C4-2B (cell line): Measurements from ENCODE around the gene ITGA2B.

ENCODE experiments used
- CTCF ChIP-seq: fragments of 450-650 bp; conservative IDR thresholded peaks from 2 replicates; pipeline ENCODE4 v1.5.1; 2017; ENCODE audit warnings: mild to moderate bottlenecking
- ZFX ChIP-seq: fragments of 450-650 bp; IDR thresholded peaks from 2 replicates; pipeline ENCODE4 v1.6.1; 2017

DNA sequence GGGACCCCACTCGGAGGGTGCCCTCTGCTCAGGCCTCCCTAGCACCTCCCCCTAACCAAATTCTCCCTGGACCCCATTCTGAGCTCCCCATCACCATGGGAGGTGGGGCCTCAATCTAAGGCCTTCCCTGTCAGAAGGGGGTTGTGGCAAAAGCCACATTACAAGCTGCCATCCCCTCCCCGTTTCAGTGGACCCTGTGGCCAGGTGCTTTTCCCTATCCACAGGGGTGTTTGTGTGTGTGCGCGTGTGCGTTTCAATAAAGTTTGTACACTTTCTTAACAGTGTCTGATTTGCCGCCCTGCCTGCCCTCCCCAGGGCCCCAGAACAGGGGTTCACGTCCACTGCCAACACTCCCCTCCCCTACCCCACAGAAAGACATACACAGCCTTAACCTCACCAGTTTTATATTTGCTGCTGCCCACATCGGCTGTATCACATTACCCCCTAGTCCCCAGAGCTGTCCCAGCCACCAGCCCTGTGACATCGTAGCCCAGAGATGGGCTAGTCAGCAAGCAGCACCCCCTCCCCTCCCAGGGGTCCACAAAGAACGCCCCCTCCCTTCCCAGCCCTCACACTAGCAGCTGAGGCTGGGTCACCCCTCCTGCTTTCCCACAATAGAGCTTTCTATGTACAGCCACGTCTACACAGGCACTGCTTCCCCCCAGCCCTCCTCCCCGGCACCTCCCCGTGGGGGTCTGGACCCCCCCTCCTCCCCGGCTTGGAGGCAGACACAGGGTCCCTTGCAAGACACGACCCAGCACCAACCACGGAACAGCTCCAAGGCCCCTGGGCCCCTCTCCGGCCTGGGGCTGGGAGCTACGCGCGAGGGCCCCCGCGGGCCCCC, 36.4 kb downstream of the ITGA2B start:
- TF ChIP-seq CTCF (no peak), ZFX (no peak)
